Stimulated activated CD8-positive, alpha-beta memory T cell treated with anti-CD3 and anti-CD28 coated beads, Interleukin-2, amount 100 ng/mL, for 1 hour (primary cell): ENCODE data around the gene RNASE1.
"Not testable (repeated sequence)": the region's sequence is repeated elsewhere in the genome, so short reads cannot be mapped to it uniquely, and the experiment has no call there.

Experiments
- DNase-seq, 2 donors: peaks; one replicate each; pipeline ENCODE4 v3.0.0-alpha.2; 2020; ENCODE audit warnings: low read depth in 2 of 2

RNASE1 gene

DNA sequence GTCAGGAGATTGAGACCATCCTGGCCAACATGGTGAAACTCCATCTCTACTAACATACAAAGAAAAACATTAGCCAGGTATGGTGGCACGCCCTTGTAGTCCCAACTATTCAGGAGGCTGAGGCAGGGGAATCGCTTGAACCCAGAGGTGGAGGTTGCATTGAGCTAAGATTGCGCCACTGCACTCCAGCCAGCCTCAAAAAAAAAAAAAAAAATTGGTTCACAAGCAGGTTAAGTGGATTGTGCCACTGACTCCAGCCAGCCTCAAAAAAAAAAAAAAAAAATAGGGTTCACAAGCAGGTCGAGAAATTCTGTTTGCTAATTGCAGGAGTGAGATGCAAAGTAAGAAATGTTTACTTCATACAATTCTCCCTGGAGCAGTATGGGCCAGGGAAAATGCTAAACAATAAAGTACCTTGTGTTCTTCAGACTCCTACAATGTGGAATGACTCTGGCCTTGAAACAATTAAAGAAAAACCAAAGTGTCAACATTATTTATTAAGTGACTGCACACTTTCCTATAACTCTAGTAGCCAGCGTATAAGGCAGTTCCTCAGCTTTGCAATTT, 28.3 kb downstream of the RNASE1 start:
- DNase-seq: no peak

GRCh38 chr14:20772650-20773049, 30.0 kb downstream of the RNASE1 start:
- no peak for DNase-seq

DNA sequence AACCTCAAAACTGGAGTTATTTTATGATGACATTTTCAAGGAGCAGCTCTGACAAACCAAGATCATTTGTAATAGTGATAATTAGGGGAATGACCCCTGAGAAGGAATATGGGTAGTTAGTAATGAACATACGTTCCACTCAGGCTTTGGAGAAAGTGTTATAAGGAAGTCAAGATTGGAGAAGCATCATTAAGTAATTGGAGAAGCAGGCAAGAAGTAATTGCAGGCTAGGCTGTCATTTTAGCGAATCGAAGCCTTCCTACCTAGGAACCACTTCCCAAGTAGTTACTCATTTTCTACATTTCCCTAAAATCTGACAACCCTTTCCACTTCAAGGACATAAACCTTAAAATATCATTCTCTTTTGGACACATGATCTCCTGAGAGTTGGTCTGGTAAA, 33.2 kb downstream of the RNASE1 start:
- no peak for DNase-seq

DNA sequence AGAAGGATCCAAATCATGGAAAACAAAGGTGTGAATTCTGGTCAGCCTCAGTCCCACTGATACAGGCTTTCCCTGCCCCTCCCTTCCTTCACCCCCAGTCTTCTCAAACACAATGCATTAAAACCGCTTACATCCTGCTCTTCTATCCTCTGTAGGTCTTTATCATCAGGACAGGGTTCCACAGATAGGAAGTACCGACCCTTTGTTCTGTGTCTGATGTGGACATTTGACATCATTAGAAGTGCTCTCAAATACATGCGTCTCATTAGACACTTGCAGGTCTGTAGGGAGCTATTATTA, 34.1 kb downstream of the RNASE1 start:
- no peak for DNase-seq

DNA sequence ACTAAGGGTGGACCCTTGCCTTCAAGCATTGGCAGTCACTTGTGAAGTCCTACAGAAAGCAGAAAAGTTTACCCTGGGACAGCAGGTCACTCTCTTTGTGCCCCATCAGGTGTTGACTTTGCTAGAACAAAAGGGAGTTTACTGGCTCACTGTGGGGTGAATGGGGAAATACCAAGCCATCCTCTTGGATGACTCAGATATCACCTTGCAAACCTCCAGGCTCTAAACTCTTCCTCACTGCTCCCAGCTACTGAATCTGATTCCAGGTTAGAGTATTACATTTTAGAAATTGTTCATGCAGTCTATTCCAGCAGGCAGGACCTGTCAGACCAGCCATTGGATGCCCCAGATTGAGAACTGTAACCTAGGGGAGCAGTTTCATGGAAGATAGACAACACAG, 41.7 kb downstream of the RNASE1 start:
- no peak for DNase-seq

DNA sequence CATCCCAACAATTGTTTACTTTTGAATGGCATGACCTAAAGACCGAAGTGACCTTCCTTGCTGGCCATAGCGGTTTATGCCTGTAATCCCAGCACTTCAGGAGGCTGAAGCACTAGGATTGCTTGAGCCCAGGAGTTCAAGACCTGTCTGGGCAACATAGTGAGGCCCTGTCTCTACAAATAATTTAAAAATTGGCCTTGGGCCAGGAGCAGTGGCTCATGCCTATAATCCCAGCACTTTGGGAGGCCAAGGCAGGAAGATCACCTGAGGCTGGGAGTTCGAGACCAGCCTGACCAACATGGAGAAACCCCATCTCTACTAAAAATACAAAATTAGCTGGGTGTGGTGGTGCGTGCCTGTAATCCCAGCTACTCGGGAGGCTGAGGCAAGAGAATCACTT, 43.2 kb downstream of the RNASE1 start:
- DNase-seq: not testable (repeated sequence)

DNA sequence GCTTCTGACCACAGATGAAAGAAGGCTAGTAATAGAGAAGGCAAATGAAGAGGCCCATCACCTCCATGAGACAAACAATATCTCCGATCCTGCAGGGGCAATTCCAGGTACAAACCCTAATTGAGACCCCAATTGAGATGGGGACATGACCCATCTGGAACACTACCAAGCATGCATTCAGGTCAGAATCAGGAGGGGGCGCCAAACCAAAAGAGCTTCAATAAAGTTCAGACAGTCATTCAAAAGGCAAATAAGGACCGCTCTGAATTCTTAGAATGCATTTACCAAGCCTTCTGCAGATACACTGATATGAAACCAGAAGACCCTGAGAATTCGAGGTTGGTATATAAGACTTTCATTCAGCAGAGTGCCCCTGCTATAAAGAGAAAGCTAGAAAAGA, 44.7 kb downstream of the RNASE1 start:
- DNase-seq: no peak

DNA sequence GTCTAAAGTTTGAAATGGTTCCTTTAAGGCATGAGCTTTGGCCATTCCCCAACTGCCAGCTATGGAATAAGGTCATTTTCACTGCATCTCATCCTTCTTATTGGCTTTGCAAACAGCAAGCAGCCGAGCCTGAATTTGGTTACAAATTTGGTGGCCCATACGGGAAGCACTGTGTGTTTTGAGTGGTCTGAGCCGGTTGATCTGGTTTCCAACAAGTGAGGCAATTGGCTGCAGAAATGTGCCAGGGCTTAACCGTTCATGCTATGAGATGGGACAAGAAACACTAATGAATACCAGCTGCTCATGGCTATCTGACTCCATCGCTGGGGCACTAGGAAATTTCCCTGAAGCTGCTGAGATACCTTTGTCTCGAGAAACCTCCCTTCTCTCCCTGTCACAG, 47.6 kb downstream of the RNASE1 start:
- no peak for DNase-seq

GRCh38 chr14:20754308-20754707, 48.3 kb downstream of the RNASE1 start:
- DNase-seq: no peak

DNA sequence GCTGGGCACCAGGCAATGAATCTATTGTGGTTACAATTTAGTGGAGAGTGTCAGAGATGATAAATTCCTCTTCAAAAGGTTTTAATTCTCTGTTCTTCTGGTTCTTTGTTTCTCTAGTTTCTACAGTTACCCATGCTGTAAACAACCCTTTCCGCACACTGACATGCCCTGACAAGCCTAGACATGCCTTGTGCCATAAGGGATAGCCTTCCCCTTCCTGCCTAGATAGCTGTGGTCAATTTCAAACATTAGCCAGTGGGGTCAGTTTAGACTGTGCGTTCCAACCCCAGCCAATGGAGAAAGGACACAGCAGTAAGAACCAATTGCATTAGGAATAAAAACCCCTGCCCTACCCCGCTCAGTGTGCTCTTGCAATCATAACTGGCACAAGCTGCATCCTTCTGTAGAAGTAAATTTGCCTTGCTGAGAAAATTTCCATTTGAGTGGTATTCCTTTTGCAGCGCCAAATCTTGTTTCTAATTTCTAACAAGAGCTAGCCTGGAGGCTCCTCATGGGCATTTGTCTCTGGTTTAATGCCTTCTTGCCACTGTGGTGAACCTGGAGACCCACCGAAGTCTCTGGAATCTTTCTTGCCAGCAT, 50.6 kb downstream of the RNASE1 start:
- DNase-seq: no peak
